B cell (primary cell): Measurements from ENCODE around the gene FILIP1.

Source experiments
- EZH2 ChIP-seq: IDR thresholded peaks from 2 replicates; pipeline ENCODE4 v1.6.1; 2012; ENCODE audit warnings: borderline replicate concordance, low read depth, mild to moderate bottlenecking, moderate library complexity, low read length; ENCODE audit not compliant: insufficient read depth, poor library complexity, severe bottlenecking
- TF ChIP-seq, protein P1 (sequence below): fragments of 200-600 bp; IDR thresholded peaks from one replicate; pipeline ENCODE4 v1.8.0; 2022; ENCODE audit warnings: antibody characterized with exemption, mild to moderate bottlenecking

DNA sequence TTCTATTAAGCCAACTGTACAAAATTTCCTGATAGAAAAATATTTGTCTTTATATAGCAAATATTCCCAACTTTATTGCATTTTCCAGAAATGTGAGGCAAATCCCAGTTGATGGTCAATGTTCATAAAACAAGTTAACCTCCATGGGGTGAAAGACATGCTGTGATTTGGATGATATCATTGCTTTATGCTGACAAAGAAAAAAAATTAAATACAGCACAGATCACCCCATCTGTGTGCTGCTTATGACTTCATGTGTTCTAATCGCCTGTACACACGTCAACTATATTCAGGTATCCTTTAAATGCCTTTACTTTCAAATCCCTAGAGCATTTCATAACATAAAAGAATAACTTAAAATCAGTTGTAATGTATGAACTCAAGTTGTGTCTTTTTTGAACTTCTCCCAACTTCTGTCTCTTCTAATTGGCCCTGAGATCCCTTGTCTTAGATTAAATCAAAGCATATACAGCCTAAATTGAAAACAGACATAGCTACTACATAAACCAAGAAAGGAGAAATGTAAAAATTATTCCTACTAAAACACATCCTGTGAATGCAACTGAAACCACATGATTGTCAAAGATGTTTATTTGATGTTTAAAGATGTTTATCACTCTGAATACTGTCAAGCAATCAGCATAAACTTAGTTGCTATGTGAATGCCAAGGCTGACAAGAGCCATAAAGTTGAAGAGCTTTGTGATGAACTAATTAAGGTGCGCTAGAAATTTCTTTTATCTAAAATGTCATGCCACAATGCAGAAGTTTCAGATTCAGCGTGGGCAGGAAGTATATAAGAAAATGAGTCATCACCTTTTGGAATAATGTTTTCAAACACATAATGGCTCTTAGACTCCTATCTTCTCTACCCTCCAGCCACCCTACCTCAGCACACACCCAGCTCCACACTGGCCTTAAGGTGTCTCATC is 68.7 kb downstream of the FILIP1 start:
- TF ChIP-seq, protein P1, sequence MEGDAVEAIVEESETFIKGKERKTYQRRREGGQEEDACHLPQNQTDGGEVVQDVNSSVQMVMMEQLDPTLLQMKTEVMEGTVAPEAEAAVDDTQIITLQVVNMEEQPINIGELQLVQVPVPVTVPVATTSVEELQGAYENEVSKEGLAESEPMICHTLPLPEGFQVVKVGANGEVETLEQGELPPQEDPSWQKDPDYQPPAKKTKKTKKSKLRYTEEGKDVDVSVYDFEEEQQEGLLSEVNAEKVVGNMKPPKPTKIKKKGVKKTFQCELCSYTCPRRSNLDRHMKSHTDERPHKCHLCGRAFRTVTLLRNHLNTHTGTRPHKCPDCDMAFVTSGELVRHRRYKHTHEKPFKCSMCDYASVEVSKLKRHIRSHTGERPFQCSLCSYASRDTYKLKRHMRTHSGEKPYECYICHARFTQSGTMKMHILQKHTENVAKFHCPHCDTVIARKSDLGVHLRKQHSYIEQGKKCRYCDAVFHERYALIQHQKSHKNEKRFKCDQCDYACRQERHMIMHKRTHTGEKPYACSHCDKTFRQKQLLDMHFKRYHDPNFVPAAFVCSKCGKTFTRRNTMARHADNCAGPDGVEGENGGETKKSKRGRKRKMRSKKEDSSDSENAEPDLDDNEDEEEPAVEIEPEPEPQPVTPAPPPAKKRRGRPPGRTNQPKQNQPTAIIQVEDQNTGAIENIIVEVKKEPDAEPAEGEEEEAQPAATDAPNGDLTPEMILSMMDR, result no peak
- no peak for TF ChIP-seq EZH2
